Activated T-helper 17 cell treated with anti-CD3 and anti-CD28 coated beads, Interleukin-2, amount 50 U/mL, for 72 hours (primary cell): Measurements from ENCODE around the gene NAMPT. TPM values are rescaled to one million over a fixed set of nuclear protein-coding genes. Genes with fewer than 3 reads are reported as not detected.
A peak's percentile ranks its signal among the peaks of the same experiment; 100 is the strongest.
"Not testable (repeated sequence)": the region's sequence is repeated elsewhere in the genome, so short reads cannot be mapped to it uniquely, and the experiment has no call there.

Experiments used
- ATAC-seq: fragments of 150-1000 bp; cut with Tn5 transposase; replicated peaks from 2 replicates; pipeline ENCODE4 v1.10.0; 2021; ENCODE audit warnings: mild to moderate bottlenecking, moderate library complexity
- H3K27ac Mint-ChIP-seq: one replicate; pipeline ENCODE4 v1.8.0; 2022; ENCODE audit warnings: mixed read lengths
- H3K27me3 Mint-ChIP-seq: one replicate; pipeline ENCODE4 v1.8.0; 2022; ENCODE audit warnings: mixed read lengths
- H3K36me3 Mint-ChIP-seq: one replicate; pipeline ENCODE4 v1.8.0; 2022; ENCODE audit warnings: low read depth, mild to moderate bottlenecking, mixed read lengths
- H3K4me1 Mint-ChIP-seq: one replicate; pipeline ENCODE4 v1.8.0; 2022; ENCODE audit warnings: mixed read lengths
- H3K4me3 Mint-ChIP-seq: one replicate; pipeline ENCODE4 v1.8.0; 2022; ENCODE audit warnings: mild to moderate bottlenecking, mixed read lengths
- H3K9me3 Mint-ChIP-seq: one replicate; pipeline ENCODE4 v1.8.0; 2022; ENCODE audit warnings: mixed read lengths
- total RNA-seq, 2 donors: library from RNA; stranded (reverse); gene quantifications; one replicate each; pipeline ENCODE4 v1.2.3, GENCODE V29; 2022

Gene NAMPT
- total RNA-seq, 2 donors from 2014 or later = 296 to 469 TPM

- no peak for ATAC-seq
- no peak overlapping the region for H3K4me3 Mint-ChIP-seq
- H3K27me3 Mint-ChIP-seq = peaks cover 8% of the 10 kb centered on the region
- H3K36me3 Mint-ChIP-seq = no peaks in the 10 kb centered on the region
- H3K27ac Mint-ChIP-seq = no peak overlapping the region
- H3K4me1 Mint-ChIP-seq = peaks cover 1% of the 10 kb centered on the region
- peaks cover 3% of the 10 kb centered on the region for H3K9me3 Mint-ChIP-seq
Measured at GRCh38 chr7:106313966-106314365, 29.2 kb upstream of the NAMPT start.

- no peak overlapping the region for H3K4me3 Mint-ChIP-seq
- no peaks in the 10 kb centered on the region for H3K36me3 Mint-ChIP-seq
- peaks cover 5% of the 10 kb centered on the region for H3K4me1 Mint-ChIP-seq
- H3K9me3 Mint-ChIP-seq = peaks cover 3% of the 10 kb centered on the region
- H3K27ac Mint-ChIP-seq = no peak overlapping the region
- peak; percentile 49 for ATAC-seq
- peaks cover 8% of the 10 kb centered on the region for H3K27me3 Mint-ChIP-seq
Measured at GRCh38 chr7:106313456-106313901, 28.7 kb upstream of the NAMPT start.

GRCh38 chr7:106312906-106313305 is 28.1 kb upstream of the NAMPT start:
- Mint-ChIP-seq H3K27me3 (peaks cover 8% of the 10 kb centered on the region), H3K27ac (no peak overlapping the region), H3K36me3 (no peaks in the 10 kb centered on the region), H3K4me1 (peaks cover 5% of the 10 kb centered on the region), H3K9me3 (peaks cover 3% of the 10 kb centered on the region), H3K4me3 (no peak overlapping the region)
- no peak for ATAC-seq

GRCh38 chr7:106312099-106312871 is 27.5 kb upstream of the NAMPT start:
- H3K27me3 Mint-ChIP-seq = peaks cover 8% of the 10 kb centered on the region
- no peak for ATAC-seq
- no peak overlapping the region for H3K4me3 Mint-ChIP-seq
- peaks cover 3% of the 10 kb centered on the region for H3K9me3 Mint-ChIP-seq
- H3K27ac Mint-ChIP-seq = no peak overlapping the region
- peaks cover 5% of the 10 kb centered on the region for H3K4me1 Mint-ChIP-seq
- H3K36me3 Mint-ChIP-seq = no peaks in the 10 kb centered on the region

- Mint-ChIP-seq H3K27me3 (peaks cover 3% of the 10 kb centered on the region), H3K9me3 (no peaks in the 10 kb centered on the region), H3K36me3 (no peaks in the 10 kb centered on the region), H3K27ac (peak overlapping the region; percentile 82), H3K4me1 (peaks cover 5% of the 10 kb centered on the region), H3K4me3 (no peak overlapping the region)
- peak; percentile 96 for ATAC-seq
Measured at GRCh38 chr7:106309362-106309761, 24.6 kb upstream of the NAMPT start.

- H3K27me3 Mint-ChIP-seq = peaks cover 3% of the 10 kb centered on the region
- no peak overlapping the region for H3K27ac Mint-ChIP-seq
- H3K4me1 Mint-ChIP-seq = peaks cover 5% of the 10 kb centered on the region
- peaks cover 6% of the 10 kb centered on the region for H3K9me3 Mint-ChIP-seq
- H3K4me3 Mint-ChIP-seq = no peak overlapping the region
- H3K36me3 Mint-ChIP-seq = no peaks in the 10 kb centered on the region
- ATAC-seq = no peak
Measured at GRCh38 chr7:106306256-106306655, 21.5 kb upstream of the NAMPT start.

- H3K9me3 Mint-ChIP-seq = peaks cover 9% of the 10 kb centered on the region
- H3K4me3 Mint-ChIP-seq = no peak overlapping the region
- peaks cover 5% of the 10 kb centered on the region for H3K4me1 Mint-ChIP-seq
- no peak for ATAC-seq
- peaks cover 3% of the 10 kb centered on the region for H3K27me3 Mint-ChIP-seq
- no peaks in the 10 kb centered on the region for H3K36me3 Mint-ChIP-seq
- H3K27ac Mint-ChIP-seq = no peak overlapping the region
Measured at GRCh38 chr7:106305732-106306131, 20.9 kb upstream of the NAMPT start.

- peaks cover 3% of the 10 kb centered on the region for H3K27me3 Mint-ChIP-seq
- no peaks in the 10 kb centered on the region for H3K36me3 Mint-ChIP-seq
Measured at GRCh38 chr7:106304568-106304967, 19.8 kb upstream of the NAMPT start.

GRCh38 chr7:106298631-106299030 is 13.8 kb upstream of the NAMPT start:
- not testable (repeated sequence) for ATAC-seq, H3K9me3 Mint-ChIP-seq, H3K4me1 Mint-ChIP-seq, H3K36me3 Mint-ChIP-seq, H3K27me3 Mint-ChIP-seq, H3K27ac Mint-ChIP-seq, H3K4me3 Mint-ChIP-seq

More at GRCh38 chr7:106304568-106304967, 19.8 kb upstream of the NAMPT start:
- no peak overlapping the region for H3K4me3 Mint-ChIP-seq
- peaks cover 5% of the 10 kb centered on the region for H3K4me1 Mint-ChIP-seq
- H3K27ac Mint-ChIP-seq = no peak overlapping the region
- ATAC-seq = no peak
- H3K9me3 Mint-ChIP-seq = peaks cover 9% of the 10 kb centered on the region

GRCh38 chr7:106298155-106298554 is 13.4 kb upstream of the NAMPT start:
- H3K27me3 Mint-ChIP-seq, H3K9me3 Mint-ChIP-seq, H3K27ac Mint-ChIP-seq, H3K4me1 Mint-ChIP-seq, ATAC-seq, H3K36me3 Mint-ChIP-seq, H3K4me3 Mint-ChIP-seq: not testable (repeated sequence)

- H3K27ac Mint-ChIP-seq = no peak overlapping the region
- no peaks in the 10 kb centered on the region for H3K27me3 Mint-ChIP-seq
- no peak for ATAC-seq
- no peaks in the 10 kb centered on the region for H3K4me1 Mint-ChIP-seq
- no peaks in the 10 kb centered on the region for H3K9me3 Mint-ChIP-seq
- H3K36me3 Mint-ChIP-seq = no peaks in the 10 kb centered on the region
- no peak overlapping the region for H3K4me3 Mint-ChIP-seq
Measured at GRCh38 chr7:106294334-106294733, 9.6 kb upstream of the NAMPT start.

- peaks cover 6% of the 10 kb centered on the region for H3K4me1 Mint-ChIP-seq
- no peaks in the 10 kb centered on the region for H3K27me3 Mint-ChIP-seq
- H3K9me3 Mint-ChIP-seq = no peaks in the 10 kb centered on the region
- peaks cover 1% of the 10 kb centered on the region for H3K36me3 Mint-ChIP-seq
- no peak overlapping the region for H3K27ac Mint-ChIP-seq
- H3K4me3 Mint-ChIP-seq = no peak overlapping the region
- ATAC-seq = no peak
Measured at GRCh38 chr7:106291247-106291646, 6.5 kb upstream of the NAMPT start.

- H3K4me1 Mint-ChIP-seq = peaks cover 14% of the 10 kb centered on the region
- H3K27ac Mint-ChIP-seq = no peak overlapping the region
- ATAC-seq = no peak
Measured at GRCh38 chr7:106290319-106290718, 5.5 kb upstream of the NAMPT start.

GRCh38 chr7:106289848-106290247 is 5.1 kb upstream of the NAMPT start:
- H3K4me3 Mint-ChIP-seq = no peak overlapping the region
- peaks cover 8% of the 10 kb centered on the region for H3K36me3 Mint-ChIP-seq
- no peaks in the 10 kb centered on the region for H3K27me3 Mint-ChIP-seq
- no peaks in the 10 kb centered on the region for H3K9me3 Mint-ChIP-seq
- H3K4me1 Mint-ChIP-seq = peaks cover 14% of the 10 kb centered on the region
- no peak overlapping the region for H3K27ac Mint-ChIP-seq
- no peak for ATAC-seq

More at GRCh38 chr7:106290319-106290718, 5.5 kb upstream of the NAMPT start:
- H3K9me3 Mint-ChIP-seq = no peaks in the 10 kb centered on the region
- no peak overlapping the region for H3K4me3 Mint-ChIP-seq
- no peaks in the 10 kb centered on the region for H3K27me3 Mint-ChIP-seq
- peaks cover 6% of the 10 kb centered on the region for H3K36me3 Mint-ChIP-seq

- H3K36me3 Mint-ChIP-seq = peaks cover 22% of the 10 kb centered on the region
- ATAC-seq = no peak
- H3K27me3 Mint-ChIP-seq = no peaks in the 10 kb centered on the region
- H3K4me3 Mint-ChIP-seq = peak overlapping the region; percentile 34
- H3K27ac Mint-ChIP-seq = peak overlapping the region; percentile 55
- no peaks in the 10 kb centered on the region for H3K9me3 Mint-ChIP-seq
- peaks cover 14% of the 10 kb centered on the region for H3K4me1 Mint-ChIP-seq
Measured at GRCh38 chr7:106288263-106288662, 3.5 kb upstream of the NAMPT start.
